HG02678 (cell line): Measurements from ENCODE around the gene KTN1.

Experiments used
- ATAC-seq: cut with Tn5 transposase; IDR thresholded peaks from one replicate; pipeline ENCODE4 v1.9.1; 2021; ENCODE audit warnings: mild to moderate bottlenecking, moderate library complexity; ENCODE audit not compliant: unreplicated experiment

The KTN1 gene

GRCh38 chr14:55711175-55711811 lies 131.3 kb downstream of the KTN1 start:
- no peak for ATAC-seq

GRCh38 chr14:55712491-55712890 lies 132.5 kb downstream of the KTN1 start:
- no peak for ATAC-seq

GRCh38 chr14:55713486-55713885 lies 133.5 kb downstream of the KTN1 start:
- no peak for ATAC-seq

- no peak for ATAC-seq
Observed at GRCh38 chr14:55715889-55716288, 135.9 kb downstream of the KTN1 start.

GRCh38 chr14:55717621-55718020 lies 137.6 kb downstream of the KTN1 start:
- no peak for ATAC-seq

GRCh38 chr14:55718551-55718950 lies 138.5 kb downstream of the KTN1 start:
- ATAC-seq, result no peak

GRCh38 chr14:55720796-55721195 lies 140.8 kb downstream of the KTN1 start:
- no peak for ATAC-seq

- ATAC-seq, result no peak
Observed at GRCh38 chr14:55721353-55721752, 141.3 kb downstream of the KTN1 start.

GRCh38 chr14:55722054-55722453 lies 142.0 kb downstream of the KTN1 start:
- ATAC-seq, result no peak

- no peak for ATAC-seq
Observed at GRCh38 chr14:55724736-55725135, 144.7 kb downstream of the KTN1 start.

GRCh38 chr14:55730592-55731310 lies 150.7 kb downstream of the KTN1 start:
- ATAC-seq, result no peak

GRCh38 chr14:55731311-55731872 lies 151.4 kb downstream of the KTN1 start:
- ATAC-seq, result no peak

GRCh38 chr14:55731881-55732498 lies 152.0 kb downstream of the KTN1 start:
- ATAC-seq, result no peak

GRCh38 chr14:55733599-55733998 lies 153.6 kb downstream of the KTN1 start:
- no peak for ATAC-seq
